GM18505 (cell line): Measurements from ENCODE around the gene ERC2.

Experiments used
- ATAC-seq: cut with Tn5 transposase; IDR thresholded peaks from one replicate; pipeline ENCODE4 v1.9.1; 2021; ENCODE audit not compliant: unreplicated experiment
- POLR2A ChIP-seq: IDR thresholded peaks from 4 replicates; pipeline ENCODE4 v1.6.1; 2011; ENCODE audit warnings: borderline replicate concordance; ENCODE audit not compliant: insufficient read depth, insufficient read length; ENCODE audit errors: extremely low read depth

ERC2 gene

GRCh38 chr3:56369914-56370313 is 98.4 kb downstream of the ERC2 start:
- ATAC-seq = no peak
- TF ChIP-seq POLR2A = no peak

- no peak for TF ChIP-seq POLR2A
- ATAC-seq = no peak
These were observed 99.4 kb downstream of the ERC2 start for GRCh38 chr3:56368846-56369245.

GRCh38 chr3:56366641-56367162 is 101.6 kb downstream of the ERC2 start:
- no peak for ATAC-seq
- no peak for TF ChIP-seq POLR2A

GRCh38 chr3:56365905-56366640 is 102.2 kb downstream of the ERC2 start:
- no peak for ATAC-seq
- TF ChIP-seq POLR2A = no peak

- no peak for ATAC-seq
These were observed 103.6 kb downstream of the ERC2 start for GRCh38 chr3:56364665-56365064.

GRCh38 chr3:56363720-56364119 is 104.5 kb downstream of the ERC2 start:
- no peak for TF ChIP-seq POLR2A
- ATAC-seq = no peak

More at GRCh38 chr3:56364665-56365064, 103.6 kb downstream of the ERC2 start:
- no peak for TF ChIP-seq POLR2A

- no peak for ATAC-seq
- TF ChIP-seq POLR2A = no peak
These were observed 106.5 kb downstream of the ERC2 start for GRCh38 chr3:56361731-56362130.

- no peak for TF ChIP-seq POLR2A
- ATAC-seq = no peak
These were observed 111.0 kb downstream of the ERC2 start for GRCh38 chr3:56357266-56357665.

GRCh38 chr3:56356808-56357207 is 111.5 kb downstream of the ERC2 start:
- no peak for TF ChIP-seq POLR2A
- ATAC-seq = no peak

GRCh38 chr3:56355570-56356185 is 112.6 kb downstream of the ERC2 start:
- TF ChIP-seq POLR2A = no peak
- no peak for ATAC-seq

GRCh38 chr3:56351537-56351936 is 116.7 kb downstream of the ERC2 start:
- TF ChIP-seq POLR2A = no peak
- ATAC-seq = no peak

- no peak for TF ChIP-seq POLR2A
- no peak for ATAC-seq
These were observed 120.9 kb downstream of the ERC2 start for GRCh38 chr3:56347219-56347871.

GRCh38 chr3:56342475-56342874 is 125.8 kb downstream of the ERC2 start:
- no peak for ATAC-seq
- no peak for TF ChIP-seq POLR2A

GRCh38 chr3:56339671-56340070 is 128.6 kb downstream of the ERC2 start:
- no peak for TF ChIP-seq POLR2A
- ATAC-seq = no peak
